Breast epithelium (tissue), 4 donors: ENCODE results near the gene RPL10. TPM values are rescaled to one million over a fixed set of nuclear protein-coding genes. Genes with fewer than 3 reads are reported as not detected.

Experiments used
- DNase-seq, 2 donors: peaks; one replicate each; pipeline ENCODE4 v3.0.0-alpha.2; 2019; ENCODE audit warnings: low spot score in 2 of 2
- H3K27ac ChIP-seq, 2 donors: fragments of 200-600 bp; sonication (generic) in 1 of 2; one replicate each; pipeline ENCODE4 v1.5.1; 2016 to 2019; ENCODE audit warnings: mild to moderate bottlenecking in 1 of 2
- H3K27me3 ChIP-seq, 2 donors: fragments of 200-600 bp; sonication (generic) in 1 of 2; one replicate each; pipeline versions ENCODE4 v1.5.1 to v1.6.0; 2017 to 2019; ENCODE audit warnings: control low read depth in 1 of 2, mild to moderate bottlenecking in 1 of 2
- H3K36me3 ChIP-seq: fragments of 200-600 bp; one replicate; pipeline ENCODE4 v1.5.1; 2019
- H3K4me1 ChIP-seq, 2 donors: fragments of 200-600 bp; sonication (generic); one replicate each; pipeline ENCODE4 v1.5.1; 2016 to 2019; ENCODE audit warnings: control low read depth in 1 of 2
- H3K4me3 ChIP-seq, 3 donors: fragments of 200-600 bp; sonication (generic); 1 replicate in 2 of 3; 2 replicates in 1 of 3; pipeline ENCODE4 v1.5.1; 2016 to 2019; ENCODE audit warnings: mild to moderate bottlenecking in 3 of 3, moderate library complexity in 2 of 3
- H3K9me3 ChIP-seq, 2 donors: fragments of 200-600 bp; sonication (generic) in 1 of 2; one replicate each; pipeline ENCODE4 v1.5.1; 2016 to 2019; ENCODE audit warnings: control low read depth in 1 of 2
- POLR2A ChIP-seq: fragments of 450-650 bp; IDR thresholded peaks from one replicate; pipeline ENCODE4 v1.6.1; 2016; ENCODE audit warnings: antibody characterized with exemption, mild to moderate bottlenecking, moderate library complexity
- POLR2AphosphoS5 ChIP-seq, 3 donors: sonication (generic); formaldehyde crosslinking; IDR thresholded peaks; one replicate each; pipeline ENCODE4 v1.6.1; 2017; ENCODE audit warnings: antibody characterized with exemption in 3 of 3
- intact Hi-C: fragments of 100-400 bp; cut with DNase I; formaldehyde crosslinking; loops from one replicate; pipeline ENCODE4 v1.15.1; 2023; ENCODE audit warnings: low total_unique reads
- total RNA-seq, 3 donors: library from RNA; depleted of rRNA; stranded (reverse); fragments of >200 nt; gene quantifications; one replicate each; pipeline ENCODE4 v1.1.0, GENCODE V29; 2016
- TF ChIP-seq, protein P1 (sequence below), 3 donors: fragments of 450-650 bp; IDR thresholded peaks; one replicate each; pipeline ENCODE4 v1.5.1; 2016 to 2017; ENCODE audit warnings: antibody characterized with exemption in 3 of 3, mild to moderate bottlenecking in 3 of 3, moderate library complexity in 3 of 3

The RPL10 gene
- total RNA-seq, 3 donors from 2014 or later, result 8,496 to 9,265 (median 8,695) TPM

DNA sequence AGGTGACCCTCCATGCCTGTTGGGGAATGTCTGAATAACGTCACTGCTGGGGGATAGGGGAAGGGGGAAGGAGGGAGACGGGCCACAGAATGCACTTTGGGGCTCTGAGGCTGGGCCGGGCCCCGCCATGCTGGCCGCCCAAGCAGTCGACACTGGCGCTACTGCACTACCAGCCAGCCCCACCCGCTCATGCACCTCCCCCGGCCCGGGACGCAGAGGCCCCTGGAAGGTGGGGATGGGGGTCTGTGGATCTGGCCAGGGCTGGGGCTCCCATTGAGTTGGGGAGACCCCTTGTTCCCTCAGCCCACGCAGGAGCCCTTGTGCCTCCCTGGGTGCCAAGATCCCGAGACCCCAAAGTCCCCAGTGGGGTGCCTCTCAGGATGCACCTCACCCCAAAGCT lies 41.6 kb upstream of the RPL10 start:
- Histone ChIP-seq H3K27ac (no peak overlapping the region), H3K4me1 (no peaks in the 10 kb centered on the region), H3K9me3 (no peaks in the 10 kb centered on the region), H3K27me3 (peaks cover 0 to 25% of the 10 kb centered on the region in 2 donors), H3K4me3 (no peak overlapping the region), H3K36me3 (no peaks in the 10 kb centered on the region)
- intact Hi-C loops, result no loop called here
- no peak for DNase-seq
- TF ChIP-seq, protein P1, sequence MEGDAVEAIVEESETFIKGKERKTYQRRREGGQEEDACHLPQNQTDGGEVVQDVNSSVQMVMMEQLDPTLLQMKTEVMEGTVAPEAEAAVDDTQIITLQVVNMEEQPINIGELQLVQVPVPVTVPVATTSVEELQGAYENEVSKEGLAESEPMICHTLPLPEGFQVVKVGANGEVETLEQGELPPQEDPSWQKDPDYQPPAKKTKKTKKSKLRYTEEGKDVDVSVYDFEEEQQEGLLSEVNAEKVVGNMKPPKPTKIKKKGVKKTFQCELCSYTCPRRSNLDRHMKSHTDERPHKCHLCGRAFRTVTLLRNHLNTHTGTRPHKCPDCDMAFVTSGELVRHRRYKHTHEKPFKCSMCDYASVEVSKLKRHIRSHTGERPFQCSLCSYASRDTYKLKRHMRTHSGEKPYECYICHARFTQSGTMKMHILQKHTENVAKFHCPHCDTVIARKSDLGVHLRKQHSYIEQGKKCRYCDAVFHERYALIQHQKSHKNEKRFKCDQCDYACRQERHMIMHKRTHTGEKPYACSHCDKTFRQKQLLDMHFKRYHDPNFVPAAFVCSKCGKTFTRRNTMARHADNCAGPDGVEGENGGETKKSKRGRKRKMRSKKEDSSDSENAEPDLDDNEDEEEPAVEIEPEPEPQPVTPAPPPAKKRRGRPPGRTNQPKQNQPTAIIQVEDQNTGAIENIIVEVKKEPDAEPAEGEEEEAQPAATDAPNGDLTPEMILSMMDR (IDR thresholded peaks at IDR 0.05), result no peak
- TF ChIP-seq POLR2A, result no peak
- TF ChIP-seq POLR2AphosphoS5 (IDR thresholded peaks at IDR 0.05), result no peak

DNA sequence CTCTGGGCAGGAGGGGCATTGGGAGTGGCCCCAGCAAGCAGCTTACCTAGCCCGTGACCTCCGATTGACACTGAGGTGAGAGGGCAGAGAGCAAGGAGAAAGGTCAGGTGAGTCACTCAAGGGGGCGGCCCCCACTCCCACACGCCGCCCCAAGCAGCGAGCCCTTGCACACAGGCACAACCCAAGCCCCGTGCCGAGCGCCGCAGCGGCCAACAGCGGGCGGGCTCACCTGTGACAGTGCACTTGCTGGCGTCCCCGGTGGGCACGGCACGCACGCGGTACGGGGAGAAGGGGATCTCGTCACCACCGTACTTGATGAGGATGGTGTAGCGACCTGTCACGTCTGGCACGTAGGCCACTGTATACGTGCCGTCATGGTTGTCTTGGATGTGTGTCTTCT lies 41.0 kb upstream of the RPL10 start:
- Histone ChIP-seq H3K4me3 (no peak overlapping the region), H3K4me1 (no peaks in the 10 kb centered on the region), H3K36me3 (no peaks in the 10 kb centered on the region), H3K9me3 (no peaks in the 10 kb centered on the region), H3K27me3 (peaks cover 0 to 25% of the 10 kb centered on the region in 2 donors), H3K27ac (peak overlapping the region in 1 of 2 donors; percentile 25)
- TF ChIP-seq POLR2A, result no peak
- TF ChIP-seq, protein P1 (IDR thresholded peaks at IDR 0.05), result no peak
- TF ChIP-seq POLR2AphosphoS5 (IDR thresholded peaks at IDR 0.05), result no peak
- intact Hi-C loops, result no loop called here
- DNase-seq, result no peak

DNA sequence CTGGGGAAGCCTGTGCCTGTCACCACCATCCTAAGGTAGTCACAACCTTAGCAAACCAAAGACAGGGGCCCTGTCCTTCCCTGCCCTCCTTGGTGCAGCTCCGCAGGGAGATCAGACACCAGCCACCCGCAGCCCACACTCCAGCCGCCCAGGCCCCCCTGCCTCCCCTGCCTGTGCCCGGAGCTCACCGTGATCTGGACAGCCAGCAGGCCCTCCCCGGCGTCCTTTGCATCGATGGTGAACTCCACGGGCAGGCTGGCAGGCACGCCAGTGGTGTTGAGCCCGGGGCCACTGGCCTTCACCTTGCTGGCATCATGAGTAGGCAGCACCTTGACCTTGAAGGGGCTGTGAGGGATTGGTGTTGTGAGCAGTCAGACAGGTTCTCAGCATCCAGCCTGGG lies 40.2 kb upstream of the RPL10 start:
- peak overlapping the region in 1 of 2 donors; percentile 52 for H3K27ac ChIP-seq
- no peaks in the 10 kb centered on the region for H3K9me3 ChIP-seq
- TF ChIP-seq, protein P1 (IDR thresholded peaks at IDR 0.05), result no peak
- intact Hi-C loops, result no loop called here
- no peak for DNase-seq
- H3K4me3 ChIP-seq, result no peak overlapping the region
- H3K4me1 ChIP-seq, result no peaks in the 10 kb centered on the region
- H3K36me3 ChIP-seq, result no peaks in the 10 kb centered on the region
- H3K27me3 ChIP-seq, result peaks cover 0 to 19% of the 10 kb centered on the region in 2 donors

DNA sequence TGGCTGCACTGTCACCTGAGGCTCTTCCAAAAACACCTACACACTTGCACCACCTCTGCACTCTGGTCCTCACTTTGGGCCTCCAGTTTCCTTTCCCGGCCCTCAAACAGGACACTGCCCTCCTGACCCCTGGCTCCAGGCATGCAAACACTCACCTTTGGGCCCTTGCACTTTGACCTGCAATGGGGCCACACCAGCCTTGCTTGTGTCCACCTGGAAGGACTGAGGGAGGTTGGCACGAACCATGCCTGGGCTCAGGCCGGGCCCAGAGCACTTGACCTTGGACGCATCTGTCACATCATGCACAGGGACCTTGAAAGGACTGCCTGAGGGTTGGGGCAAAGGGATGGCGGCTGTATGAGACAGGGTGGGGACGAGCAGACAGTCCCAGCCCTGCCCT lies 39.3 kb upstream of the RPL10 start:
- H3K9me3 ChIP-seq, result no peaks in the 10 kb centered on the region
- H3K36me3 ChIP-seq, result no peaks in the 10 kb centered on the region
- H3K4me3 ChIP-seq, result no peak overlapping the region
- peaks cover 0 to 15% of the 10 kb centered on the region in 2 donors for H3K27me3 ChIP-seq
- no peak for DNase-seq
- TF ChIP-seq POLR2AphosphoS5 (IDR thresholded peaks at IDR 0.05), result no peak
- TF ChIP-seq, protein P1 (IDR thresholded peaks at IDR 0.05), result no peak
- H3K4me1 ChIP-seq, result no peaks in the 10 kb centered on the region
- H3K27ac ChIP-seq, result peak overlapping the region in 1 of 2 donors; percentile 52
- intact Hi-C loops, result no loop called here

DNA sequence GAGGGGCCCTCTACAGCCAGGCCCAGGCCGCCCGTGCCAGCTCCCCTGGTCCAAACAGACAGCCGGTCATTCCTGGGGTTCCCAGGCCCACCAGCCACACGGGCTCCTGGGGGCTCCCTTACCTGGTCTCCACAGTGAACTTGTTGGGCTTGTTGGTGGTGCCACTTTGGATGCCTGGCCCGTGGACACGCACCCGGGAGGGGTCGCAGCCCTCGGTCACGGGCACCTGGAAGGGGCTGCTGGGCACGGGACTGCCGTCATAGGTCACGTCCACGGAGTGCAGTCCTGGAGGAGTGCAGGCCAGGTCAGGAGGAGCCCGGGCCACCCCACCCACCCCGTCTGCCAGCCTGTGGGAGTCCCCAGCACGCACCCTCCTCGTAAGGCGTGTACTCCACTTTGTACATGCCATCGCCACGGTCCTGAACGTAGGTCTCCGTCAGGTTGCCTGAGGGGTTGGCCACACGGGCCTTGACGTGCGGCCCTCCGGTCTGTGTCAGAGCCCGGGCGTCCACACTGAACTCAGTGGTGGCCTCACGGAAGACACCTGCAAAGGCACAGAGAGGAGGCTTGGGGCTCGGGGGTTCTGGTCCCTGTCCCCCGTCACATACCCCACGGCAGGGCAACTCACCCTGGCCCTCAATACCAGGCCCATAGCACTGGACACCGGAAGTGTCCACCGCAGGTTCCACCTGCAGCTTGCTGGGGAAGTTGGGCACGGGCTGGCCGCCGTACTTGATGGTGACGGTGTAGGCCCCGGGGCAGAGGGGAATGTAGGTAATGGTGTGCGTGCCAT lies 38.6 kb upstream of the RPL10 start:
- no peak for DNase-seq
- peak overlapping the region in 1 of 2 donors; percentile 32 for H3K27ac ChIP-seq
- intact Hi-C loops, result no loop called here
- peaks cover 0 to 11% of the 10 kb centered on the region in 2 donors for H3K27me3 ChIP-seq
- TF ChIP-seq POLR2A, result no peak
- TF ChIP-seq, protein P1 (IDR thresholded peaks at IDR 0.05), result no peak
- no peak for TF ChIP-seq POLR2AphosphoS5 (IDR thresholded peaks at IDR 0.05)
- H3K36me3 ChIP-seq, result no peaks in the 10 kb centered on the region
- no peaks in the 10 kb centered on the region for H3K4me1 ChIP-seq
- no peaks in the 10 kb centered on the region for H3K9me3 ChIP-seq
- no peak overlapping the region for H3K4me3 ChIP-seq
